ENCODE results near the gene PAPSS2.

The PAPSS2 gene

GRCh38 chr10:87705339-87705738 is 45.7 kb downstream of the PAPSS2 start:
- no peaks in the 10 kb centered on the region for H3K4me1 ChIP-seq (ENCODE audit: control insufficient read depth in 1 of 2, insufficient read depth in 1 of 2, low read depth in 1 of 2, low read length in 1 of 2)
- H3K9me3 ChIP-seq: no peaks in the 10 kb centered on the region
- H3K27me3 ChIP-seq: no peaks in the 10 kb centered on the region
- H3K27ac ChIP-seq: no peak overlapping the region
- H3K4me3 ChIP-seq (ENCODE audit: low read depth in 1 of 2, low read length in 1 of 2): no peak overlapping the region
- peaks cover 3% of the 10 kb centered on the region for H3K36me3 ChIP-seq
- no peak for TF ChIP-seq CTCF (IDR thresholded peaks at IDR 0.05)

GRCh38 chr10:87706731-87707130 is 47.1 kb downstream of the PAPSS2 start:
- no peak overlapping the region for H3K27ac ChIP-seq
- no peaks in the 10 kb centered on the region for H3K4me1 ChIP-seq (ENCODE audit: control insufficient read depth in 1 of 2, insufficient read depth in 1 of 2, low read depth in 1 of 2, low read length in 1 of 2)
- no peaks in the 10 kb centered on the region for H3K27me3 ChIP-seq
- TF ChIP-seq CTCF (IDR thresholded peaks at IDR 0.05): no peak
- H3K36me3 ChIP-seq: peaks cover 3% of the 10 kb centered on the region
- H3K4me3 ChIP-seq (ENCODE audit: low read depth in 1 of 2, low read length in 1 of 2): no peak overlapping the region
- no peaks in the 10 kb centered on the region for H3K9me3 ChIP-seq

DNA sequence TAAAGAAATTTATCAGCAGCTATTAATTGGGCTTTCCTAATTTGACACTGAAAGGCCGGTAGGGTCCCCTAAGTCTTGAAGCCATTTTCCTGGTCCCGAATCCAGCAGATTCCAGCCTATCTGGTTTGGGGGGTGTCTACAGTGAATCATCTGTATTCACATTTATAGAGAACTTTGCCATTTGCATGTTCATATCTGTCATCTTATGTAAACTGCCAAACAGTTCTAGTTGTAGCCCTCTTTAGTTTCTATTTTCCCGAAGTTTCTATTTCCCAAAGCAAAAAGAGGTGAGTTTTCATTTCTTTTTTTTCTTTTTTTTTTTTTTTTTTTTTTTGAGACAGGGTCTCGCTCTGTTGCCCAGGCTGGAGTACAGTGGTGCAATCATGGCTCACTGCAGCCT is 47.6 kb downstream of the PAPSS2 start:
- Histone ChIP-seq H3K4me3 (ENCODE audit: low read depth in 1 of 2, low read length in 1 of 2) (no peak overlapping the region), H3K9me3 (no peaks in the 10 kb centered on the region), H3K27me3 (no peaks in the 10 kb centered on the region), H3K4me1 (ENCODE audit: control insufficient read depth in 1 of 2, insufficient read depth in 1 of 2, low read depth in 1 of 2, low read length in 1 of 2) (no peaks in the 10 kb centered on the region), H3K27ac (no peak overlapping the region), H3K36me3 (peaks cover 3% of the 10 kb centered on the region)
- no peak for TF ChIP-seq CTCF (IDR thresholded peaks at IDR 0.05)

DNA sequence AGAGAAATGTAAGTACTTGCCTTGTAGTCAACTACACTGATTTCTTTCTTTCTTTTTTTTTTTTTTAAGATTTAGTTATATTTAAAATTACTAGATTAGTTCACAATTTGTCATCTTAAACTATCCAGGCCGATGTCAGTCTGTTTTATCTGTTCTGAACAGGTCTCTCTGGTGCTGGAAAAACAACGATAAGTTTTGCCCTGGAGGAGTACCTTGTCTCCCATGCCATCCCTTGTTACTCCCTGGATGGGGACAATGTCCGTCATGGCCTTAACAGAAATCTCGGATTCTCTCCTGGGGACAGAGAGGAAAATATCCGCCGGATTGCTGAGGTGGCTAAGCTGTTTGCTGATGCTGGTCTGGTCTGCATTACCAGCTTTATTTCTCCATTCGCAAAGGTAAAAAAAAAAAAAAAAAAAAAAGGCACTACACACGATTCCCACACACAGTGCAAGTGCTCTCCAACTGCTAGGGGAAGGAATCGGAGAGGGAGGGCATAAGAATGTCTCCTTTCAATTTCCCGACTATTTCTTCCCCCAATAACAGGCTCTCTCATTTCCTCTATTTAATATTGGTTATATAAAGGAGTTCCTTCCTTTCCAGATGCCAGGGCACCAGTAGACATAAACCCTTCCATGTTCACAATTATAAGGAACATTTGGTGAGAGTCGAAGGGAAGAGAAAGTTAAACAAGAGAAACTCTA is 53.4 kb downstream of the PAPSS2 start:
- H3K4me3 ChIP-seq (ENCODE audit: low read depth in 1 of 2, low read length in 1 of 2): no peak overlapping the region
- H3K27ac ChIP-seq: no peak overlapping the region
- H3K27me3 ChIP-seq: no peaks in the 10 kb centered on the region
- no peaks in the 10 kb centered on the region for H3K9me3 ChIP-seq
- H3K4me1 ChIP-seq (ENCODE audit: control insufficient read depth in 1 of 2, insufficient read depth in 1 of 2, low read depth in 1 of 2, low read length in 1 of 2): peaks cover 11 to 12% of the 10 kb centered on the region in 2 experiments
- no peak for TF ChIP-seq CTCF (IDR thresholded peaks at IDR 0.05)
- H3K36me3 ChIP-seq: peaks cover 8% of the 10 kb centered on the region

GRCh38 chr10:87713707-87714106 is 54.0 kb downstream of the PAPSS2 start:
- Histone ChIP-seq H3K36me3 (peaks cover 8% of the 10 kb centered on the region), H3K9me3 (no peaks in the 10 kb centered on the region), H3K4me1 (ENCODE audit: control insufficient read depth in 1 of 2, insufficient read depth in 1 of 2, low read depth in 1 of 2, low read length in 1 of 2) (peaks cover 11 to 12% of the 10 kb centered on the region in 2 experiments), H3K27me3 (no peaks in the 10 kb centered on the region), H3K4me3 (ENCODE audit: low read depth in 1 of 2, low read length in 1 of 2) (no peak overlapping the region), H3K27ac (no peak overlapping the region)
- no peak for TF ChIP-seq CTCF (IDR thresholded peaks at IDR 0.05)
